ENCODE data around the gene CCP110.

DNA sequence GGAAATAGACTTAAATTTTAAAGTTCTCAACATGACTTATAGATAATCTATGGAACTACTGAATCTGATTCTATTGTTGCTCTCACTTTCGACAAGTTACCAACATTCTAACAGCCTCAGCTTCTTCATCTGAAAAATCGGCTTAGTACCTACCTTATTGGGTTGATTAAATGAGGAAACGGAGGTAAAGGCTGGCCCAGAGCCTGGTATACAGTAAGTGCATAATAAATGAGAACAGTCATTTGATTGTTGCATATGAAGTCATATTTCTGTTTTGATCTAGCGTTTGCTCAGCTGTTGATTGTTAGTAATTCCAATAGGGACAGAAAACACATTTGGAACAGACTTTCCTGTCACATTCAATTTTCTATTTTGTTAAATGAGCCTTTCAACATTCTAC, 36.3 kb downstream of the CCP110 start:
- TF ChIP-seq, protein P1, sequence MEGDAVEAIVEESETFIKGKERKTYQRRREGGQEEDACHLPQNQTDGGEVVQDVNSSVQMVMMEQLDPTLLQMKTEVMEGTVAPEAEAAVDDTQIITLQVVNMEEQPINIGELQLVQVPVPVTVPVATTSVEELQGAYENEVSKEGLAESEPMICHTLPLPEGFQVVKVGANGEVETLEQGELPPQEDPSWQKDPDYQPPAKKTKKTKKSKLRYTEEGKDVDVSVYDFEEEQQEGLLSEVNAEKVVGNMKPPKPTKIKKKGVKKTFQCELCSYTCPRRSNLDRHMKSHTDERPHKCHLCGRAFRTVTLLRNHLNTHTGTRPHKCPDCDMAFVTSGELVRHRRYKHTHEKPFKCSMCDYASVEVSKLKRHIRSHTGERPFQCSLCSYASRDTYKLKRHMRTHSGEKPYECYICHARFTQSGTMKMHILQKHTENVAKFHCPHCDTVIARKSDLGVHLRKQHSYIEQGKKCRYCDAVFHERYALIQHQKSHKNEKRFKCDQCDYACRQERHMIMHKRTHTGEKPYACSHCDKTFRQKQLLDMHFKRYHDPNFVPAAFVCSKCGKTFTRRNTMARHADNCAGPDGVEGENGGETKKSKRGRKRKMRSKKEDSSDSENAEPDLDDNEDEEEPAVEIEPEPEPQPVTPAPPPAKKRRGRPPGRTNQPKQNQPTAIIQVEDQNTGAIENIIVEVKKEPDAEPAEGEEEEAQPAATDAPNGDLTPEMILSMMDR (optimal IDR thresholded peaks at IDR 0.05 in 1 of 3, IDR thresholded peaks at IDR 0.05 in 1 of 3, conservative IDR thresholded peaks at IDR 0.05 in 1 of 3; ENCODE audit: extremely low read depth in 1 of 3, insufficient read depth in 2 of 3, low read length in 3 of 3), result no peak
- no peak for TF ChIP-seq EZH2 (IDR thresholded peaks at IDR 0.05; ENCODE audit: low read length)
